ENCODE measurements around the gene PYURF. TPM values are rescaled to one million over a fixed set of nuclear protein-coding genes. Genes with fewer than 3 reads are reported as not detected.
A peak's percentile ranks its signal among the peaks of the same experiment; 100 is the strongest.
"Not testable (repeated sequence)": the region's sequence is repeated elsewhere in the genome, so short reads cannot be mapped to it uniquely, and the experiment has no call there.

Gene PYURF
- total RNA-seq, 1 donor from 2014 or later, result 121 TPM

GRCh38 chr4:88539322-88540068, 15.9 kb upstream of the PYURF start:
- H3K27ac ChIP-seq; DNase-seq (ENCODE audit: extremely low spot score in 2 of 2); H3K4me1 ChIP-seq; H3K4me3 ChIP-seq; H3K36me3 ChIP-seq; H3K9me3 ChIP-seq; H3K27me3 ChIP-seq: not testable (repeated sequence)
- intact Hi-C loops (cut with DNase I), result loop anchor here (10.0 kb wide), 1 partner anchor 115 kb away; no protein-coding TSS in a partner anchor
- TF ChIP-seq, protein P1, sequence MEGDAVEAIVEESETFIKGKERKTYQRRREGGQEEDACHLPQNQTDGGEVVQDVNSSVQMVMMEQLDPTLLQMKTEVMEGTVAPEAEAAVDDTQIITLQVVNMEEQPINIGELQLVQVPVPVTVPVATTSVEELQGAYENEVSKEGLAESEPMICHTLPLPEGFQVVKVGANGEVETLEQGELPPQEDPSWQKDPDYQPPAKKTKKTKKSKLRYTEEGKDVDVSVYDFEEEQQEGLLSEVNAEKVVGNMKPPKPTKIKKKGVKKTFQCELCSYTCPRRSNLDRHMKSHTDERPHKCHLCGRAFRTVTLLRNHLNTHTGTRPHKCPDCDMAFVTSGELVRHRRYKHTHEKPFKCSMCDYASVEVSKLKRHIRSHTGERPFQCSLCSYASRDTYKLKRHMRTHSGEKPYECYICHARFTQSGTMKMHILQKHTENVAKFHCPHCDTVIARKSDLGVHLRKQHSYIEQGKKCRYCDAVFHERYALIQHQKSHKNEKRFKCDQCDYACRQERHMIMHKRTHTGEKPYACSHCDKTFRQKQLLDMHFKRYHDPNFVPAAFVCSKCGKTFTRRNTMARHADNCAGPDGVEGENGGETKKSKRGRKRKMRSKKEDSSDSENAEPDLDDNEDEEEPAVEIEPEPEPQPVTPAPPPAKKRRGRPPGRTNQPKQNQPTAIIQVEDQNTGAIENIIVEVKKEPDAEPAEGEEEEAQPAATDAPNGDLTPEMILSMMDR (IDR thresholded peaks at IDR 0.05), result peak; percentile 23 to 45 (median 43)

DNA sequence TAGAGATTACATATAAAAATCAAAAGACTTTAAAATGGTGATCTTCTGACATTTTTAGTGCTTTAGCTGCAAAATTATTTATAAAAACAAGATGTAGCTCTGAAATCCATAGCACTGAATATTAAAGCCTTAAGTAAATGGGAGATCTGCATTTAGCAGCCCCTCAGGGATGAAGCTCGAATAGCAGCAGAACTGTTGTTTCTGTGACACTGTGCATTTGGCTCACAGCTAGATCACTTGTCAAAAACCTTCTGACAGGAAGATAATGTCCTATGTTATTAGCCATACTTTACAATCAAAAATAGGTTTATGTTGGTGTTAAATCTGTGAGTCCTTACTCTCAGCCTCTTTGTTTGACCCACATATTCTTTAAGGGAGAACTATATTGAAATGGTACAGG, 14.1 kb upstream of the PYURF start:
- Histone ChIP-seq H3K4me1 (no peaks in the 10 kb centered on the region), H3K27me3 (no peaks in the 10 kb centered on the region), H3K4me3 (no peak overlapping the region), H3K36me3 (no peaks in the 10 kb centered on the region), H3K9me3 (no peaks in the 10 kb centered on the region), H3K27ac (no peak overlapping the region)
- DNase-seq (ENCODE audit: extremely low spot score in 2 of 2), result no peak
- intact Hi-C loops (cut with DNase I), result loop anchor here (10.0 kb wide), 1 partner anchor 117 kb away; no protein-coding TSS in a partner anchor
- no peak for TF ChIP-seq POLR2A (IDR thresholded peaks at IDR 0.05)
- TF ChIP-seq, protein P1 (IDR thresholded peaks at IDR 0.05), result no peak
- no peak for TF ChIP-seq POLR2AphosphoS5 (IDR thresholded peaks at IDR 0.05; ENCODE audit: insufficient read depth in 1 of 2, low read depth in 1 of 2)

DNA sequence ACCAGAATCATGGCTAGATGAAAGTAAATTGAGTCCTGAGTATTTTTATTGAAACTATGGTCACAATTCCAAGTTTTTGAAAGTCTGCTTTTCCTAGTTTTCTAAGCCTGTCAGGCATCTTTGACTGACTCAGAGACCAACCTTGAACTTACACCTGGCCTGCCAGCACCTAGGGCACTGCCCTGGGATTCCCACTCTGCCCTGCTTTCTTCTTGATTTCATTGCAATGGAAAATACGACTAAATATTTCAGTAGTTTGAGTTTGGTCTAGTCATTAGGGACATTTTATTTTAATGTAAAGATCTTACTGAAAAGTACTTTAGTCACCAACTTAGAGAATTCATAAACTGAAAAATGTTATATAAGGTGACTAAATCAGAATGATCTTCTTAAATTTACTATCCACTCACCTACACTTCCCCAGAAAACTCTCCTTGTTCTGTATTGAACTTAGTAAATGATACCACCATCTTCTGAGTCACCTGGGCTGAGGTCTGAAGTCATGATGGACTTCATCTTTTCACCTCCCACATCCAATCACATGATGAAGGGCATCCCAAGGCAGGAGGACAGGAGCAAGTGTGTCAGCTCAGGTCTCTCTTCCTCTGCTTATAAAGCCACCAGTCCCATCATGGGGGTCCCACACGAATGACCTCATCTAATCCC, 11.6 kb upstream of the PYURF start:
- no peaks in the 10 kb centered on the region for H3K36me3 ChIP-seq
- no peak for TF ChIP-seq POLR2AphosphoS5 (IDR thresholded peaks at IDR 0.05; ENCODE audit: insufficient read depth in 1 of 2, low read depth in 1 of 2)
- TF ChIP-seq, protein P1 (IDR thresholded peaks at IDR 0.05), result no peak
- no peak for TF ChIP-seq POLR2A (IDR thresholded peaks at IDR 0.05)

GRCh38 chr4:88533937-88534750, 10.6 kb upstream of the PYURF start:
- Histone ChIP-seq H3K27me3 (no peaks in the 10 kb centered on the region), H3K4me3 (no peak overlapping the region), H3K4me1 (no peaks in the 10 kb centered on the region), H3K36me3 (no peaks in the 10 kb centered on the region), H3K9me3 (no peaks in the 10 kb centered on the region), H3K27ac (no peak overlapping the region)
- intact Hi-C loops (cut with DNase I), result loop anchor here (10.0 kb wide), 1 partner anchor 121 kb away; no protein-coding TSS in a partner anchor
- TF ChIP-seq, protein P1 (IDR thresholded peaks at IDR 0.05), result no peak
- TF ChIP-seq POLR2AphosphoS5 (IDR thresholded peaks at IDR 0.05; ENCODE audit: insufficient read depth in 1 of 2, low read depth in 1 of 2), result no peak
- no peak for TF ChIP-seq POLR2A (IDR thresholded peaks at IDR 0.05)
- no peak for DNase-seq (ENCODE audit: extremely low spot score in 2 of 2)

More for the DNA sequence above, 11.6 kb upstream of the PYURF start:
- intact Hi-C loops (cut with DNase I), result loop anchor here (10.0 kb wide), 1 partner anchor 120 kb away; no protein-coding TSS in a partner anchor
- H3K4me1 ChIP-seq, result no peaks in the 10 kb centered on the region
- no peaks in the 10 kb centered on the region for H3K9me3 ChIP-seq
- H3K4me3 ChIP-seq, result no peak overlapping the region
- DNase-seq (ENCODE audit: extremely low spot score in 2 of 2), result no peak
- no peak overlapping the region for H3K27ac ChIP-seq
- H3K27me3 ChIP-seq, result no peaks in the 10 kb centered on the region
